GM13977 (cell line): ENCODE measurements around the gene MMP14.

Source experiments
- DNase-seq: peaks from one replicate; pipeline ENCODE4 v3.0.0; 2012; ENCODE audit warnings: low spot score
- CTCF ChIP-seq: IDR thresholded peaks from 2 replicates; pipeline ENCODE4 v1.5.1; 2012; ENCODE audit warnings: mild to moderate bottlenecking, control low read depth; ENCODE audit not compliant: insufficient read depth; ENCODE audit errors: extremely low read depth, missing control alignments
- in situ Hi-C: fragments of 300-500 bp; cut with MboI; formaldehyde crosslinking; loops from one replicate; pipeline ENCODE4 v1.12.0; 2022; ENCODE audit warnings: low sequenced_read_pairs, low pct_unique_long_range_greater_than_20kb, mixed read lengths, inconsistent platforms; ENCODE audit not compliant: unreplicated experiment

Gene MMP14

GRCh38 chr14:22878271-22879246 is 42.2 kb downstream of the MMP14 start:
- no peak for TF ChIP-seq CTCF
- in situ Hi-C loops: no loop called here

GRCh38 chr14:22882064-22882463 is 45.7 kb downstream of the MMP14 start:
- no peak for DNase-seq
- TF ChIP-seq CTCF: no peak
- in situ Hi-C loops: no loop called here

More at GRCh38 chr14:22878271-22879246, 42.2 kb downstream of the MMP14 start:
- no peak for DNase-seq

GRCh38 chr14:22882529-22883172 is 46.3 kb downstream of the MMP14 start:
- in situ Hi-C loops: no loop called here
- no peak for TF ChIP-seq CTCF
- no peak for DNase-seq

GRCh38 chr14:22883173-22883976 is 47.0 kb downstream of the MMP14 start, which contains the start of gene REM2:
TSS of gene REM2 (plus strand) at chr14:22883222. CDS start at chr14:22883288, 66 bp downstream.
- in situ Hi-C loops: no loop called here
- no peak for DNase-seq
- no peak for TF ChIP-seq CTCF

- in situ Hi-C loops: no loop called here
- TF ChIP-seq CTCF: no peak
- no peak for DNase-seq
Observed at GRCh38 chr14:22884076-22884737, 47.8 kb downstream of the MMP14 start.
